Spleen (tissue), 11 donors: ENCODE results near the gene TMEM233. TPM values are rescaled to one million over a fixed set of nuclear protein-coding genes. Genes with fewer than 3 reads are reported as not detected.

ENCODE experiments used
- DNase-seq: peaks from one replicate; pipeline ENCODE4 v3.0.0-alpha.2; 2020
- H3K27ac ChIP-seq, 8 donors: fragments of 200-600 bp; sonication (generic) in 7 of 8; 1 replicate in 4 of 8; 2 replicates in 4 of 8; pipeline versions ENCODE4 v1.5.0 to v1.8.0; 2016 to 2021; ENCODE audit warnings: inconsistent platforms in 4 of 8, mild to moderate bottlenecking in 4 of 8, moderate library complexity in 1 of 8
- H3K27me3 ChIP-seq, 7 donors: fragments of 200-600 bp; sonication (generic) in 6 of 7; replicated peaks in 1 of 7; 1 replicate in 4 of 7; 2 replicates in 3 of 7; pipeline versions ENCODE4 v1.5.0 to v1.8.0; 2016 to 2021; ENCODE audit warnings: inconsistent platforms in 3 of 7, mild to moderate bottlenecking in 1 of 7
- H3K36me3 ChIP-seq, 6 donors: fragments of 200-600 bp; sonication (generic) in 5 of 6; 1 replicate in 4 of 6; 2 replicates in 2 of 6; pipeline versions ENCODE4 v1.5.0 to v1.8.0; 2016 to 2021; ENCODE audit warnings: inconsistent platforms in 2 of 6
- H3K4me1 ChIP-seq, 6 donors: fragments of 200-600 bp; sonication (generic) in 5 of 6; 1 replicate in 3 of 6; 2 replicates in 3 of 6; pipeline versions ENCODE4 v1.5.0 to v1.8.0; 2016 to 2021; ENCODE audit warnings: inconsistent platforms in 3 of 6
- H3K4me3 ChIP-seq, 8 donors: fragments of 200-600 bp; sonication (generic) in 7 of 8; 1 replicate in 4 of 8; 2 replicates in 4 of 8; pipeline versions ENCODE4 v1.5.0 to v1.8.0; 2016 to 2021; ENCODE audit warnings: inconsistent platforms in 4 of 8, mild to moderate bottlenecking in 4 of 8, moderate library complexity in 2 of 8
- H3K9me3 ChIP-seq, 8 donors: fragments of 200-600 bp; sonication (generic) in 7 of 8; 1 replicate in 4 of 8; 2 replicates in 4 of 8; pipeline versions ENCODE4 v1.5.0 to v1.8.0; 2016 to 2021; ENCODE audit warnings: inconsistent platforms in 4 of 8
- CTCF ChIP-seq, 11 experiments: fragments of 200-600 bp in 7 of 11; fragments of 450-650 bp in 4 of 11; sonication (generic) in 4 of 11; IDR thresholded peaks in 8 of 11; conservative IDR thresholded peaks in 3 of 11; 1 replicate in 7 of 11; 2 replicates in 4 of 11; pipeline versions ENCODE4 v1.4.0 to v1.8.0; 2016 to 2021; ENCODE audit warnings: antibody characterized with exemption in 11 of 11, inconsistent platforms in 4 of 11, mild to moderate bottlenecking in 1 of 11
- POLR2A ChIP-seq, 3 donors: fragments of 450-650 bp; IDR thresholded peaks; one replicate each; pipeline ENCODE4 v1.5.1; 2017; ENCODE audit warnings: antibody characterized with exemption in 3 of 3, mild to moderate bottlenecking in 1 of 3
- POLR2AphosphoS5 ChIP-seq, 3 donors: sonication (generic); formaldehyde crosslinking; IDR thresholded peaks; one replicate each; pipeline ENCODE4 v1.5.1; 2017; ENCODE audit warnings: antibody characterized with exemption in 3 of 3
- WGBS, 5 donors: extraction: QIAGEN DNeasy Blood & Tissue Kit in 3 of 5; methylation state at CpG; one replicate each; pipeline versions ENCODE4 v1.1.5 to v1.1.7; 2013 to 2018; 5-methylcytosine and 5-hydroxymethylcytosine counted together
- intact Hi-C: fragments of 100-400 bp; cut with DNase I; formaldehyde crosslinking; loops from one replicate; pipeline ENCODE4 v1.15.0; 2023; ENCODE audit warnings: low total_unique reads
- polyA plus RNA-seq, 3 donors: library from polyadenylated mRNA; stranded (reverse); fragments of 200-250 nt; gene quantifications; one replicate each; pipeline ENCODE4 v1.2.1, GENCODE V29; 2013
- total RNA-seq, 7 donors: library from RNA; depleted of rRNA in 3 of 7; stranded (reverse); fragments of >200 nt in 3 of 7; fragmentation: NEBNext Ultra II Directional in 4 of 7; extraction: Animal tissue kit (Norgen Biotek cat#: 25700) in 4 of 7; gene quantifications; one replicate each; pipeline versions ENCODE4 v1.1.0 to v1.2.1, GENCODE V29; 2016 to 2021
- donor health status: healthy with polysubstance abuse.
- donor health status: DM: no; HTN: no; CAD: no; lungs with moderate emphysema.
- donor health status: DM: no; HTN: no; CAD: no.
- donor health status: Bipolar disorder and iron deficiency.
- donor health status: healthy.
- donor health status: DM: no; HTN: no; CAD: no.
- donor health status: DM: yes; HTN: yes; CAD: no.

The TMEM233 gene
- total and polyA plus RNA-seq, 10 donors: 0.15 to 0.74 (median 0.34) TPM; not detected in 1

GRCh38 chr12:119573086-119573485 is 20.5 kb upstream of the TMEM233 start:
- Histone ChIP-seq H3K27me3 (peaks cover 0 to 3% (median 0%) of the 10 kb centered on the region in 7 donors), H3K9me3 (no peaks in the 10 kb centered on the region), H3K4me3 (no peak overlapping the region), H3K36me3 (no peaks in the 10 kb centered on the region), H3K27ac (no peak overlapping the region), H3K4me1 (peaks cover 0 to 6% (median 0%) of the 10 kb centered on the region in 6 donors)
- no peak for DNase-seq
- TF ChIP-seq POLR2A (IDR thresholded peaks at IDR 0.05): no peak
- no peak for TF ChIP-seq CTCF (IDR thresholded peaks at IDR 0.05 in 8 of 11, conservative IDR thresholded peaks at IDR 0.05 in 3 of 11)
- TF ChIP-seq POLR2AphosphoS5 (IDR thresholded peaks at IDR 0.05): no peak
- 76 to 89% (median 87%) methylated on average over 1 of the region's 1 CpG for WGBS, 5 donors
- intact Hi-C loops: no loop called here

GRCh38 chr12:119574255-119574654 is 19.3 kb upstream of the TMEM233 start:
- Histone ChIP-seq H3K27me3 (peaks cover 0 to 3% (median 0%) of the 10 kb centered on the region in 7 donors), H3K9me3 (no peaks in the 10 kb centered on the region), H3K36me3 (no peaks in the 10 kb centered on the region), H3K27ac (no peak overlapping the region), H3K4me1 (peaks cover 0 to 6% (median 0%) of the 10 kb centered on the region in 6 donors), H3K4me3 (no peak overlapping the region)
- intact Hi-C loops: no loop called here
- TF ChIP-seq CTCF (IDR thresholded peaks at IDR 0.05 in 8 of 11, conservative IDR thresholded peaks at IDR 0.05 in 3 of 11): no peak
- TF ChIP-seq POLR2A (IDR thresholded peaks at IDR 0.05): no peak
- no peak for TF ChIP-seq POLR2AphosphoS5 (IDR thresholded peaks at IDR 0.05)
- WGBS, 5 donors: 88 to 97% (median 92%) methylated on average over 1 of the region's 1 CpG
- no peak for DNase-seq

GRCh38 chr12:119576118-119576810 is 17.3 kb upstream of the TMEM233 start:
- no peaks in the 10 kb centered on the region for H3K9me3 ChIP-seq
- H3K27me3 ChIP-seq: no peaks in the 10 kb centered on the region
- WGBS, 5 donors: 69 to 75% (median 74%) methylated on average over 8 of the region's 8 CpGs
- peaks cover 0 to 6% (median 0%) of the 10 kb centered on the region in 6 donors for H3K4me1 ChIP-seq
- H3K27ac ChIP-seq: no peak overlapping the region
- no peaks in the 10 kb centered on the region for H3K36me3 ChIP-seq
- TF ChIP-seq POLR2A (IDR thresholded peaks at IDR 0.05) (no peak), CTCF (IDR thresholded peaks at IDR 0.05 in 8 of 11, conservative IDR thresholded peaks at IDR 0.05 in 3 of 11) (no peak), POLR2AphosphoS5 (IDR thresholded peaks at IDR 0.05) (no peak)
- DNase-seq: no peak
- intact Hi-C loops: no loop called here
- H3K4me3 ChIP-seq: no peak overlapping the region

- Histone ChIP-seq H3K27me3 (no peaks in the 10 kb centered on the region), H3K36me3 (no peaks in the 10 kb centered on the region), H3K4me3 (no peak overlapping the region), H3K4me1 (peaks cover 0 to 6% (median 0%) of the 10 kb centered on the region in 6 donors), H3K27ac (no peak overlapping the region), H3K9me3 (no peaks in the 10 kb centered on the region)
- intact Hi-C loops: no loop called here
- TF ChIP-seq POLR2AphosphoS5 (IDR thresholded peaks at IDR 0.05) (no peak), POLR2A (IDR thresholded peaks at IDR 0.05) (no peak), CTCF (IDR thresholded peaks at IDR 0.05 in 8 of 11, conservative IDR thresholded peaks at IDR 0.05 in 3 of 11) (no peak)
- 61 to 68% (median 62%) methylated on average over 1 of the region's 1 CpG for WGBS, 5 donors
- no peak for DNase-seq
These were observed 16.7 kb upstream of the TMEM233 start for GRCh38 chr12:119576915-119577314.
